NCI-H446 treated with DMSO at 0.1 percent for 48 hours (cell line): ENCODE measurements around the gene GRHL3.

Experiments
- DNase-seq: peaks from one replicate; lab custom pipeline; 2025; lab: John Stamatoyannopoulos, UW

Gene GRHL3

DNA sequence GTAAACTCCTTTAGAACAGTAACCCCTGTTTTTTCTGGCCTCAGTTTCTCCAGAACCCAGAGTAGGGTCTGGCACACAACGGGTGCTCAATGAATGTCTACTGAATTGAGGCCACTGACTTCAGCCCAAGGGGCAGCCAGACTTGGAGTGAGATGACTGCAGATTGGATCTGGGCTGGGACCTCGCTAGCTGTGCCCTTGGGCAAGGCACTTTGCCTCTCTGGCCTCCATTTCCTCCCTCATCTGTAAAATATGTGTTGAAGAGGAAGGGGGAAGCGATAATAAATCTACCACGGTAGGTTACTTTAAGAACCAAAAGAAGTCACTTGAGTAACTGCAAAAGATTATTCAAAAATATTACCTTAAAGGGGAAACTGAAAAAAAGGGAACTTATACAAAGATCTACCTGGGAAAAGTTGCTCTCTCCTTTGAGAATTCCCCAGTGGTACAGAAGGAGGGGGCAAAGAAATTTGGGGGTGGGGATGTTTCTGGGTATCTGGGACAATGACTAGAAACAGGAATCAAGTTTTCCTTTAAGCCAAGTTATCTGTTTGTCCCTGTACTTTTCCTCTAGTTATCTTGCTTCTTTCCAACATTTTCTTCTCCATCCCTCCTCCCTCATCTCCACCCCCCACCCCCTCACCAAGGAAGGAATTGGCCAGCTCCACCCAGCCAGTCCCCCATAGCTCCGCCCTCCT lies 394 bp upstream of the GRHL3 start:
- DNase-seq: no peak

DNA sequence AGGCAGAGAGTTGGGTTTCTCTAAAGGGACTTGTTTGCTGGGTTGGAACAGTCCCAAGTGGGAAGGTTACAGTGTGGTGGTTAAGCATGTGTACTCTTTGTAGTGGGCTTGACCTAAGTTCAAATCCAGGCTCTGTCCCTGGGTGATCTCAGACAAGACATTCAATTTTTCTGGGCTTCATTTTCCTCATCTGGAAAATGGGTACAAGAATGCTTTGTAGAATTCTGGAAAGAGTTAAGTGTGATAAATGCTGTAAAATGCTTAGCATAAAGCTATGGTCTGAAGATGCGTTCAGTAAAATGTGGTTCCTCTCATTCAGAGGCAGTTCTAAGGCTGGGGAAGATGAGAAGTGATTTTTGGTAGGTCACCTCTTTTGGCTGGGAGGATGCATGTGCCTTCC lies 805 bp downstream of the GRHL3 start:
- DNase-seq: no peak

DNA sequence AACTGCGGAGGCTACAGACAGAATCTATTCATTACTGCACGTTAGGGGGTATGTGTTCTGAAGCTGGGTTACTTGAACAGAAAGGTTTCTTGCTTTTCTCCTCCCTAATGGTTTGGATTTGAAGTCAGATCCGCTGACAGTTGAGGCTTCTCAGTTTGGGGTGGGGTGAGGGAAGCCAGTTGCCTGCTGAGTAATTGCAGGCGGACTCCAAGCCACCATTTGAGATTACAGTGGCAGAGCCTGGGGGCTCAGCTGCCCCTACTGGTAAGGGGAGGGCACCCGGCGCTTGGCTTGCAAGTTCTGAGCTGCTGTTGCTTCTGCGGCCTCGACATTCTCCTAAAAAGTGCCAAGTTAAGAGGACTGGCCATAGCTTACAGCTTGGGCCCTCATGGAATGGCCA lies 2.0 kb downstream of the GRHL3 start:
- no peak for DNase-seq

DNA sequence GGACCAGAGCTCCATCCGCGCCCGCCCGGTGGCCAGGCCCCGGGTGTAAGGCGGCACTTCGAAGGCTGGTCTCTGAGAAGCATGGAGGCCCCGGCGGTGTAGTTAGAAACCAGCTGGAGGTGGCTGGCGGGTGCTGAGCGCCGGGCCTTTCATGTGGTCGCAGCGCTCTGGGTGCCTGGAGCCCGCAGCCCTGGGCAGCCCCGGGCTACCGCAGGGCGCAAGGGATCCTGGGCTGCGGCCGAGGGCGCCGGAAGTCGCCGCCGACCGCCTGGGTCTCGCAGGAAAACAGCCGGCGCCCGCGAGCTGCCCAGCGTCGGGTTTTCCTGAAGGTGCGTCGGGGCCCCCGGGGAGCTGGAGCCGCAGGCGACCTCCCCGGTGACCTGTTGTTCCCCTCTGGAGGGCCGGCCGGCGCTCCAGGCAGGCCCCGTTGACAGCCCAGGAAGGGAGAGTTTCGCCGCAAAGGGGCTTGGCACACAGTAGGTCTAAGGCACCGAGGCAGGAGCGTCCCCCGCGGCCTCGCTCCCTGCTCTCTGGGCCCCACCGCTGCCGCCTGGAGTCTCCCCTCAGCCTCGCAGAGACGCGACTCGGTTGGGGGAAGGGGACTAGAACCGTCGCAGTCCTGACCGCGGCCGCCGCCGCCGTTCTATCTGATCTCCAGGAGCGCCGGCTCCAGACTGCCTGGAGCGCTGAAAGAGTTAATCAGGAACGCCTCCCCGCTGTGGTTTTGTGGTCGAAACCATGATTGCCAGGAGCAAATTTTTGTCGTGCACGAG lies 2.7 kb downstream of the GRHL3 start:
- DNase-seq: no peak

DNA sequence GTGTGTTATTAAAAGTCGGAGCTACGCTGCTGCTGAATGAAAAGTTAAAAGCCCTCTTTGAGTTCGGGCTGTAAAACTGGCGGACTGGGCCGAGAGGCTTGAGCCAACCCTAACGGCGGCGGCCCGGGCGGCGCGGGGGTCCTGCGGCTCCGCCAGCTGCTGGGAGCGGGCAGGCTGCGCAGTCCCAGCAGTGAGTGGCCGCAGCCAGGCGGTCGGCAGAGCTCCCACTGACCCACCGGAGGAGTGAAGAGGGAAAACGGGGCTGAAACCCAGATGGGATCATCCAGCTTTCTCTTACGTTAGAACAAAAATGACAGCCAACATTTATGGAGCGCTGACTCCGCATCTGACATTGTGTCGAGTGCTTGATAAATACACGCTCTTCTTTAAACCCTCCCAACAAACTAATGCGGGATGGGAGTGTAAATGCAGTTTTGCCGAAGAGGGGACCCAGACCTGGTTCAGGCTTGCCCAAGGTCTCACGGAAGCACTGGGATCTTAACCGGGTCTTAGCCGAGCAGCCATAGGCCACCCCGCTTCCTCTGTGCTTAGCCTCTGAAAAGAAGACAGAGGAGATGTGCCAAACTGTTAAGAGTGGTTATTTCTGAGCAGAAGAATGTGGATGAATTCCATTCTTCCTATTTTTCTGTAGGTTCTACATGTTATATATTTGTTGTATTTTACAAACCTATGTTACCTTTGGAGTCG lies 3.5 kb downstream of the GRHL3 start:
- DNase-seq: no peak

DNA sequence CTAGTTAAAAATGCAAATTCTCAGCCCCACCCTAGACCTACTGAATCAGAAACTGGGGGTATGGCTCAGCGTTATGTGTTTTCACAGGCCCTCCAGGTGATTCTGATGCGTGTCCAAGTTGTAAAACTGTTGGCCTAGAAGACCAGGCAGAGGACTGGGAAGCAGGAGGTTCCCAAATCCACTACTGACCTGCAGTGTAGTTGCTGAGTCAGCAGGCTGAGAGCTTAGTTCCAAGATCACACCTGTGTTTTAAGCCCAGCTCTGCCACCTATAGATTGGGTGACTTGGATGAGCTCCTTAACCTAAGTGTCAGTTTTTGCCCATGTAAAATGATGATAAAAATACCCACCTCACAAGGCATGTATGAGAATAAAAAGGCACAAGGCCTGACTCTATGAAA lies 4.1 kb downstream of the GRHL3 start:
- no peak for DNase-seq

DNA sequence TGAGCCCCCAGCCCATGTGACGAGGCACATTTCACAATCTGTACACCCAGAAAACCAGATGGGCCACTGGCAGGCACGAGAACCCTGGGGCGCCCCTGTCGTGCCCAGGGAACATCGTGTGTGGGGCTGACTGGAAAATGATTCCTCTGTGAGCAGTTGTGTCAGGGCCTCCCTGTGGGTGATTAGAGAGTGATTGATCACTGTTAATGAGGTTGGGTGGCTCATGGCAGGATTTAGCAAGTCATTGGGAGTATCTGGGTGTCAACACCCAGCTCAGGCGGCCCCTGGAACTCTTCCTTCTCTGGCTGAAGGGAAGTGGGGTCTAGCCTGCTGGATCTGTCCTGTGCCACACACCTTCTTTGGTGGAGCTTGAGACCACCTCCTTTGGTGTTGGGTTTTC lies 5.7 kb downstream of the GRHL3 start:
- no peak for DNase-seq

DNA sequence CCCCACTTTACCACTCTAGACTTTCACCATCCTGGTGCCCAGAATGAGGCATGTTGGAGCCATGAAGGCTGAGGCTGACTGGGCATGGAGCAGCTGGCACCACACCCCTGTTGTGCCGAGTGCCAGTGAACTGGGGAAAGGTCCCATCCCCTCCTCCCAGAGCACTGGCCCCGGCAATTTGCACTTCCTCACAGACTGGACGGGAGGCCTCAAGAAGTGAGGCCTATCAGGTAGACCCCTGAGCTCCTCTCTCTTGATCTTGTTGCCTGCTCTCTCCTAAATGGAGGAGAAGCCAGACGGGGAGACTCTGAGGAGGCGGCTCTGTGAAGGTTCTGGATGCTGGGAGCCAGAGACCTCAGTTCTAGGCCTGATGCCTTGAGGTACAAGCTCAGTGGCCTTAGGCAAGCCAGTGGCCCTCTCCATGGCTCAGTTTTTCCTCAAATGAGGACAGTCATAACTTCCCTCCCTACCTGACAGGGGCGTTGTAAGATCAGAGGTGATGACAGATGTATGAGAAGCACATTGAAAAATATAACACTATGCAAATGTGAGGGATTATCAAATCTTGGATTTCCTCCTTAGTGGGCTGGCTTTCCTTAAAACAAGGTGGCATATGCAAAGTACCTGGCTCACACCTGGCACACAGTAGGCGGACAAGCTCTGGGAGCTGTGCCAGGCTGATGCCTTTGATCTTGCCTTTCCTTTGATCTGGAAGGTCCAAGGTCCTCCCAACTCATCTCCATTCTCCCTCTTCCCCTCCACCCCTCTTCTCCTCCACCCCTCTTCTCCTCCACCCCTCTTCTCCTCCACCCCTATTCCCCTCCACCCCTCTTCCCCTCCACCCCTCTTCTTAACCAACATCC lies 6.7 kb downstream of the GRHL3 start:
- no peak for DNase-seq

DNA sequence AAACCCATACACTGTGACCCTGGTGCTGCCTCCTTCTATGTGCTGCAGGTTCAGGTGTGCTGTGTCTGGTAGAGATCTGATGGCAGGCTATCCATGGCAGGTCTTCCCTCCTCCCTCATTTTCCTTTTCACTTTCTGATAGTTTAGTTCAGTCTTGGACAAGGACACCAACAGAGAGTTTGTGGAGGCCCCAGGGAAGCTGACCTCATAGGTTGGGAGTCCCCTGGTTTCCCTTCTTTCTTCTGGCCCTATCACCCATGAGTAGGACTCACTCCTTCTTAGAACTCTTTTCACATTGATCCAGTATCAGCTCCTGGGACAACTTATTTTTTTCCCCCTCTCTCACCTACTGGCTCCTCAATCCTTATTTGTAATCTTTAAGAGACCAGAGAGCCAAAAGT lies 8.3 kb downstream of the GRHL3 start:
- no peak for DNase-seq

DNA sequence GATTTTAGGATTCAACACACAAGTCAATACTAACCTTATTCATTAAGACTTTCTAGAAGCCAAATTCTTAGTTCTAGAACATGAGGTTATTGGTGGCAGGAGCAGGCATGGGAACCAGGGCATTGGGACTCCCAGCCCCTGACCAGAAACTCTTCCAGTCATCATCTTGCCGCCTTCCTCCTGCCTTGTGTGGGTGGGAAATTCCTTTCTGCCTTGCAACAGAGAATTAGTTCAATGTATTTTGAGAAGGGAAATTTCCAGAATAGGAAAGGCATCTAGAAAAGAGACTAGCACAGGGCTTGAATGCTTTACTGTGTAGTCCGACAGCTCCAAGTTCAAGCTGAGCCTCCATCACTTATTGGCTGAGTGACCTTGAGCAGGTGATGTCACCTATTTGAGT lies 8.7 kb downstream of the GRHL3 start:
- no peak for DNase-seq

DNA sequence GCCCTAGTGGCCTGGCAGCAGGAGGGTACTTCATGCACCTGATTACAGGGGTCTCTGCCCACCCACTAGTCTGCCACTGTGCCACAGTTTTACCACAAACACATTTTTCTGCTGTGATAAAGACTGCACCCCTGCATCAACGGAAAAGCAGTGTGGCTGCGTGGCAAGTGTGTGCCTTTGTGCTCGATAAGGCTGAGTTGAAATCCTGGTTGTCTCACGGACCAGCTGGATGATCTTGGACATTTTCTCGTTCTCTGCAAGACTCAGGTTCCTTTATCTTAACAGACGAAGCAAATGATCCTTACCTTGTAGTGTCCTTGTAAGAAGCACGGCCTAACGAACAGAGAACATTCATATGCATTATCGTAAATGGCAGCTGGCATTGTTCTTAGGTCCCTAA lies 10.2 kb downstream of the GRHL3 start:
- no peak for DNase-seq

DNA sequence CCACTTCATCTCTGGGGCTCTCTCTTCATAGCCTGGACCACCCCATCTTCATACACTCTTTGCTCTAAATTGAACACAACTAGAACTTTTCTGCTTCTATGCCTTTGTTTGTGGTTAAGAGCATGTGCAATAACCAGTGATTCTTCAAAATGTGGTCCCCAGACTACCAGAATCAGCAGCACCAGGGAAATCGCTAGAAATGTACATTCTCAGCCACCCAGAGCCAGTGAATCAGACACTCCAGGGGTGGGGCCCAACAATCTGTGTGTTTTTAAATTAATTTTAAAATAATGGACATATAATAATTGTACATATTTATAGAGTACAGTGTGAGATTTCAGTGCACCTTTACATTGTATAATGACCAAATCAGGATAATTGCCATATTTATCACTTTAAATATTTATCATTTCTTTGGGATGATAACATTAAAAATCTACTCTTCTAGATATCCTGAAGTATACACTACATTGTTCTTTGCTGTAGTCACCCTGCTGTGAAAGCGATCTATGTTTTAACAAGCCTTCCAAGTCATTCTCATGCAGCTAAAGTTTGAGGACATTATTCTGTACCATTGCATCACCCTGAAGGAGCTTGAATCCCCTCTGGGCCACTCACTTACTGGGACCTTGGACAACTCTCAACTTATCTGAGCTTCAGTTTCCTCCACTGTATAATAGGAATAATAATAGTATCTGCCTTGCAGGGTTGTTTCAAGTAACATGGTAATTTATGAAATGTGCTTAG lies 10.8 kb downstream of the GRHL3 start:
- no peak for DNase-seq

DNA sequence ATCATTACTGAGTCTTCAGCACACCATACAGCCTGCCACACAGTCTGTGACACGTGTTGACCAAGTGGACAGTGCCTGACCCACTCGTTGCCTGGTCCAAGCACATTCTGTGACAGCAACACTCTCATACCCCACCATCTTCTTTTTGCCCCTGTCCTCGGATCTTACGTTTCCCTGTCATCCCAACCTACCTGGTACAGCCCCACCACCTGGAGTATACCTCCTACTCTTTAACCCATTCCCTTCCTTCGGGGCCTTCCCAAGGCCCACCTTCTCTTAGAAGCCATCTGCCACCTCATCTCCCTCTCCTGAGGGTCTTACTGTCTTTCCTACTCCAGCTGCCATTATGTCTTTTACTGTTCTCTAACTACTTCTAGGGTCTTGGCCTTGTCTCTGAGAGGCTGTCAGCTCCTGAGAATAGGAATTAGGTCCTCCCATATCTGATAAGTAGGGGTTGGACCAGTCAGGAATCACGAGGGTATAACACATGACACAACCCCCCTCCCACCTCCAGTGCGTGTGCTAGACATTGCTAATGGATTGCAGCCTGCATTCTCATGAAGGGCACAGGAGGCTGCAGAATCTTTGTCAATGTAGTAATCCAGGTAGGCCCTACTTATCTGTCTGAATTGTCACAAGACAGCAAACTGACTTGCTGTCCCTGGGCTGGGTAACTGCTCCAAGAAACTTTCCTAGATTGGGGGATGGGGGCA lies 13.0 kb downstream of the GRHL3 start:
- no peak for DNase-seq

DNA sequence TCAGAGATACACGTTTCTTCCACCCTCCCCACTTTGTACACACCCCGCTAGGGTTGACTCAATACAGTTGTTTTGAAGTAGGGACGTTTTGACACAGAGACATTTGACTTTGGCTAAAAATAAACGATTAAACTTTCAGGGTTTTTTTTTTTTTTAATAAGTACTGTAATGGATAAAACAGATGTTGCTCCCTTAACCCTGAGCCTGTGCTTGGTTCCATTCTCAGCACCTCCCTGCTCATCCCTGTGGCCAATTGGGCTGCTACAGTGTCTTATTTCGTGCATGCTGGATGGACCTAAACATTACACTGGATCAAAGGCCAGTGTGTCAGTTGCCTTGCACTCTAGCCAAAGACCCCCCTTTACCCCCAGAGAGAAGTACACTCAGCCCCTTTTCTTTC lies 16.9 kb downstream of the GRHL3 start:
- no peak for DNase-seq

DNA sequence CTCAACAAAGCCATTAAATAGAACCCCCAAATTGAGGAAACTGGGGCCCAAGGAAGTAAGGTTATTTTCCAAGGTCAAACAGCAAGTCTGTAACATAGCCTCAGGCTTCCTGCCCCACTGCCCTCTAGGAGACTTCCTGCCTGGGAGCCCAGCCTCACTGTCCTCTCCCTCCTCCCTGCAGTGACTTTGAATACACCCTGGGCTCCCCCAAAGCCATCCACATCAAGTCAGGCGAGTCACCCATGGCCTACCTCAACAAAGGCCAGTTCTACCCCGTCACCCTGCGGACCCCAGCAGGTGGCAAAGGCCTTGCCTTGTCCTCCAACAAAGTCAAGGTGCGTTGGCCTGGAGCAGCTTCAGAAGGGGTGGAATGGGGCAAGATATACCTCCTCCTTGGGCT lies 18.3 kb downstream of the GRHL3 start:
- DNase-seq: no peak

DNA sequence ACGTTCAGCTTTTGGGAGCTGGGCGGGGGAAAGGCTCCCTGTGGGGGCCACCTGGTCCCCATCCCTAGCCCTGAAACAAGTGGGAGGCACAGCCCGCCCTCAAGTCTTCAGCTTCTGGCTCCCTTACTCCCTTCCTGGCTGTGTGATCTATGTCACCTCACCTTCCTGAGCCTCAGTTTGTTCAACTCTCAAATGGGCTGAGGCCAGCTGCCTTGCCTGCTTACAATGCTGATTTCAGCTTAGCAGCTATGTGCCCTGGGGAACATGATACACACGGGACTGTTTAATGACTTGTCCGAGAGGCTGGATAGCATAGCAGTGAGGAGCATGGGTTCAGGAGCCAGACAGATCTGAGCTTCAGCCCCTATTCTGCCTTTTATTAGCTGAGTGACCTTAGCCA lies 19.3 kb downstream of the GRHL3 start:
- no peak for DNase-seq

DNA sequence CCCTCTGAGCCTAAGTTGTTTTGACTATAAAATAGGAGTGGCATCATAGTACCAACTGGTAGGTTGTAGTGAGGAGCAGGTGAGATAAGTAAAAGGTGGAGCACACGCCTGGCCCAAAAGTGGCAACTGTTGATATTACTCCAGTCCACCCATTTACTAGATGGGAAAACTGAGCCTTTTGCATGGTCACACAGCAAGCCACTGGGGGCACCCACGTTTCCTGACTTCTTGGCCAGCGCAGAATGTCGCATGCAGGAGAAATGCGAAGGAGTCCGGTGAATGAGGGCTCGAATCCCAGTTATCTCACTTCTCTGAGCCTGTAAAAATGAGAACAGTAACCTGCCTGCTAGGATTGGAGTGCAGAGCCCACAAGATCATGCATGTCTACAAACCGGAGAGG lies 20.8 kb downstream of the GRHL3 start:
- DNase-seq: no peak

DNA sequence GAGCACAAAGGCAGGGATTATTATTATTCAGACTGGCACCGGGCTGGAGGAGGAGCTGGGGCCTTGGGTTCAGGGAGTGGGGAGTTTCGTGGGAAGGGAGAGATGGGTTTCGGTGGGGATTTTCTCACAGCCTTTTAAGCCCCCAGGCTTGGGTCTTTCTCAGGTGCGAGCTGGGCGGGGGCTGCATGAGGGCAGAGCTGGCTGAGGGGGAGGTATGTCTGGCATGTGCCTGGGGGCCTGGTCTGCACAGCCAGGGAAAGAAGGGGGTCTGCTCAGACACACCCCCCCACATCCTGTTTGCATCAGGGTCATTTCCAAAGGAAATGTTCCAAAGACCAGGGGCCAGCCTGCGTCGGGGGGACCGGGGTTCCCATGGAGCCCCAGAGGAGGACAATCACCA lies 21.6 kb downstream of the GRHL3 start:
- DNase-seq: no peak

DNA sequence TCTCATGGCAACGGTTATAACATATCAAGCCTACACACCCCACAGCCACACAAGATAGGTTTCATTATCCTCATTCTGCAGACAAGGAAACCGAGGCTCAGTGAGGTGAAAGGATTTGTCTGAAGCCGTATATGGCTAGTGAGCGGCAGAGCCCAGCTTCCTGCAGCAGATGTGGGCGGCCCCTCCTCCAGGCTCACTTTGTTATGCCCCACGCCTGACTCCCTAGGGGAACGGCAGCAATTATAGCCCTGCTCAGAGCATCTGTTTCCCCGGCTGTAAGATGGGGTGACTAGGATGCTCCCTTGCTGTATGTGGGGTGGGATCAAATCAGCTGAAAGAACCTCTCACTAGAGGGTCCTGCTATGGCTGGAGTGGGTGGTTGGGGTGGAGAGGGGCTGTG lies 22.1 kb downstream of the GRHL3 start:
- DNase-seq: no peak

DNA sequence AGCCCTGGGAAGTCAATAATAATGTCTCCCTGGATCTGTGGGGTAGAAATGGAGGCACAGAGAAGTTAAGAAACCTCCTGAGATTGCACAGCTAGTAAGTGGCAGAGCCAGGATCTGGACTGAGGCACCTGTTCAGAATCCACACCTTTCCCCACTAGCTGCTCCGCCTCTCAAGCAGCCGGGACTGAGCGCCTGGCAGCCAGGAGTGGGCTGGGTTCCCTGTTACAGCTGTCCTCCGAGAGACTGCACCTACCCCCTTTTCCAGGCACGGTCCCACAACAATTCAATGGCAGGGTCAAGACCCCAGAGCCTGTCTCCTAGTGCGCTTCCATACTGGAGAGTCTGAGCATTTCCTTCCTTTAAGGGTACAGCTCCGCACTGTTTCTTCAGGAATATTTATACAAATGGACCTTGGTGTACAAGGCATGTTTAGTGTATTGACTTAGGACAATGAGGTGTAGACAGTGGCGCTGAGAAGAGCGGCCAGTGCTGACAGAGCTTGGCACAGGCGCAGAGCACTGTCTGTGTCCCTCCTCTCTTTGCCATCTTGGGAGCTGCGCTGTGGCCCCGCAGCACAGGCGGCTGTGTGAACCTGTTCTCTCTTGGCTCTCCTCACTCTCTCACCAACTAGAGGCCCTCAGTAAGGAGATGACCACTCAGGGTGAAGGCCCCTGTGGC lies 24.4 kb downstream of the GRHL3 start:
- DNase-seq: no peak
